GM18505 (cell line): ENCODE data around the gene EHBP1.

Experiments
- ATAC-seq: cut with Tn5 transposase; IDR thresholded peaks from one replicate; pipeline ENCODE4 v1.9.1; 2021; ENCODE audit not compliant: unreplicated experiment
- POLR2A ChIP-seq: IDR thresholded peaks from 4 replicates; pipeline ENCODE4 v1.6.1; 2011; ENCODE audit warnings: borderline replicate concordance; ENCODE audit not compliant: insufficient read depth, insufficient read length; ENCODE audit errors: extremely low read depth

The EHBP1 gene

DNA sequence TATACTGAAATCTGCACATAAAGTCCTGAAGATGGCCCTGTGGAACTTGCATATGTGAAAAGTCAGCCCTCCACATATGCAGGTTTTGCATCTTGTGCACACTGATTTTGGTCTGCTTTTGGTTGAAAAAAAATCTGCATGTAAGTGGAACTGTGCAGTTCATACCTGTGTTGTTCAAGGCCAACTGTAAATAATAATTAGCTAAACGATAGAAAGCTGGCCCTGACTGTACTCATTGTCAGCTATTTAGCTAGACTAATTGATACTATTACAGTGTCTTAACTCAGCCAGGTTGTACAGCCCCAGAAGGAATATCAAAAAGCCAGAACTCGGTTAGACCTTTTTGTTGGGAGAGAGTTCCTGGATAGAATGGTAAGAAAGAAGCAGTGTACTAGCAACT lies 54.5 kb downstream of the EHBP1 start:
- no peak for ATAC-seq

DNA sequence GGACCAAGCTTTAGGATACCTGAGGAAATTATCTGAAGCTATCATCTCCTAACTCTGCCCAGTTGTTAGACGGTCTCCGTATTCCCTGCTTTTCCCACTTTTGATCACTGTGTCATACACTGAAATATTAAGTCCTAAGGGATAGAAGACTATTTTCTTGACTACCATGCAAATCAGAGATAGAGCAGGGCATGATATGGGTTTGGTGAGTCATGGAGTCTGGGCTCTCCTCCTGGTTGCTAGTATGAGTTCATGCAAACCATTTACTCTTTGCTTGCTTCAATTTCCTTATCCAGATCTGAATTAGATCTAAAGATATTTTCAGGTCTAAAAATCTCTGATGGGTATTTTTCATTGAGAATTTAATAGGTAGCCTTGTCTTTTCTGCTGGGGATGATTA lies 55.0 kb downstream of the EHBP1 start:
- ATAC-seq = no peak
- no peak for TF ChIP-seq POLR2A

More for the DNA sequence above, 54.5 kb downstream of the EHBP1 start:
- no peak for TF ChIP-seq POLR2A

DNA sequence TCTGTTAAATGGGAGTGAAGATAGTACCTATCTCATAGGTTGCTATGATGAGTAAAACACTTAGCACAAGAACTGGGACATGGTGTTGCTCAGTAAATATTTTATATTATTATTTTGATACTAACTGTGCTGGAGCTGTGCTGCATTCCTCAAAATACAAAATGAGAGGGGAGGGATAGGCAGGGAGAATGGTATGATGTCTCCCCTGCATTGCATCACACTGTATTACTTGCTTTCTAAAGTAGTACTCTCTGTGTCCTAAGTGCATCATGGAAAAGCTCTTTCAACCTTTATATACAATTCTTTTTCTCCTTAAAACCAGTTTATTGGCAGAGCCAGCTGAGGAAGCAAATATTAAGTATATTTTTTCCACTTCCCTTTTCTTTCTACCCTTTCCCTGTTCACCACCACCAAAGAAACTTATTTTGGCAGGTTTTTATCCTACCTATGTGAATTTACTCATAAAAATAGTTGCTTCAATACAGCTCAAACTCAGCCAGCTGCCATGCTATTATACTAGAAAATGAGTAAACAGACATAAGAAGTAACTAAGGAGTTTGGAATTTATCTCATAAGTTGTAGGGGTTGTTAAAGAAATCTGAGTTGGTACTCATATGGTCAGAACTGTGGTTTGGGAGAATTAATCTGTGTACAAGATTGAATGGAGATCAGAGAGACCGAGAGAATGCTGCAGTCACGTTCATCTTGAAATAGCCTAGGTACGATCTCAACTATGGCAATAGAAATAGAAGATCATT lies 60.3 kb downstream of the EHBP1 start:
- no peak for TF ChIP-seq POLR2A

DNA sequence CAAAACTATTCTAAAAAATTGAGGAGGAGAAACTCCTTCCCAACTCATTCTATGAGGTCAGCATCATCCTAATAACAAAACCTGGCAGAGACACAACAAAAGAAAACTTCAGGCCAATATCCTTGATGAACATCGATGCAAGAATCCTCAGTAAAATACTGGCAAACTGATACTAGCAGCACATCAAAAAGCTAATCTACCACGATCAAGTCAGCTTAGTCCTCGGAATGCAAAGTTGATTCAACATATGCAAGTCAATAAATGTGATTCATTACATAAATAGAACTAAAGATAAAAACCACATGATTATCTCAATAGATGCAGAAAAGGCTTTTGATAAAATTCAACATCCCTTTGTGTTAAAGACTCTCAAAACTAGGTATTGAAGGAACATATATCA lies 63.1 kb downstream of the EHBP1 start:
- no peak for TF ChIP-seq POLR2A
- no peak for ATAC-seq

More for the DNA sequence above, 60.3 kb downstream of the EHBP1 start:
- no peak for ATAC-seq

DNA sequence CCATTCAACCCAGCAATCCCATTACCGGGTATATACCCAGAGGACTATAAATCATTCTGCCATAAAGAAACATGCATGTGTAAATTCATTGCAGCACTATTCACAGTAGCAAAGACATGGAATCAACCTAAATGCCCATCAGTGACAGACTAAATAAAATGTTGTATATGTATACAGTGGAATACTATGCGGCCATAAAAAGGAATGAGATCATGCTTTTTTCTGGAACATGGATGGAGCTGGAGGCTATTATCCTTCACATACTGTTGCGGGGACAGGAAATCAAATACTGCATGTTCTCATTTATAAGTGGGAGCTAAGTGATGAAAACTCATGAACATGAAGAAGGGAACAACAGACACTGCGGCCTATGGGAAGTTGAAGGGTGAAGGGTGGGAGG lies 65.1 kb downstream of the EHBP1 start:
- TF ChIP-seq POLR2A = no peak
- ATAC-seq = no peak

DNA sequence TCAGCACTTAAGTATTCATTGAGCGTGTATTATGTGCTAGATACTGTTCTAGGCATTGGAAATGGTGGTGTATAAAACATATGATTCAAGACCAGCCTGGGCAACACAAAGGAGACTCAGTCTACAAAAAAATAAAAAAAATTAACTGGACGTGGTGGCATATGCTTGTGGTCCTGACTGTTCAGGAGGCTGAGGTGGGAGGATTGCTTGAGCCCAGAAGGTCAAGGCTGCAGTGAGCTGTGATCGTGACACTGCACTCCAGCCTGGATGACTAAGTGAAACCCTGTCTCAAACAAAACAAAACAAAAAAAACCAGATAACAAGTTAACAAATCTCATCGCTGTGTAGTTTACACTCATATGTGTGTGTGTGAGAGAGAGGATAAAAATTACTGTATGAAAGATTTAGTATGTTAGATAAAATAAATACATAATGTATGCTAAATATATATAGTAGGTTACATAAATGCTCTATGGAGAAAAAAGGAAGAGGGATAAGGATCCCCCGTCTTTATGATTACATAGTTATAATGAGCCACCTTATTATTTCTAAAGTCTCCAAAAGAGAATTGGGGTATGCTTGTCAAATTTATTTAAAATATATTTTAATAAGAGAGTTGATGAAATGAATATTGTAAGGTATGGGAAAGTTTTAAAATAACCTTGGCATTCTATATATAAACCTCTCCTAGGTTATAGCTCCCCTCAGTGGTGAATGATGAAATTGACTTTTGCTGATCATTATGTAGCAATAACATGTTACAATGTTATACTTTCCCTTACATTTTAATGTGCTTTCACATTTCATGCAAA lies 69.2 kb downstream of the EHBP1 start:
- ATAC-seq = no peak

DNA sequence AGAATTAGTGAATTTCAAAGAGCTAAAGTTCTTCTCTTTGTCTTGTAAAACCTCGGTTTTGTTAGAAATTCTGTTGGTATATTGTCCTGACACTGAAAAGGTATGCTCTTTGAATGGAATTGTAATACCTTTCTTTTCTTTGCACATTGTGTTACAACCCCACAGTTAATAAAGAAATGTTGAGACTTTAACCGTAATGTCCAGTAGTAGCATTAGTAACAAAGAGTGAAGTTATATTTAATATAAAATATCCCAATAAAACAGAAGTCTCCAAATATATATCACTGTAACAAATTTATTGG lies 69.8 kb downstream of the EHBP1 start:
- TF ChIP-seq POLR2A = no peak
- no peak for ATAC-seq

More for the DNA sequence above, 69.2 kb downstream of the EHBP1 start:
- no peak for TF ChIP-seq POLR2A

DNA sequence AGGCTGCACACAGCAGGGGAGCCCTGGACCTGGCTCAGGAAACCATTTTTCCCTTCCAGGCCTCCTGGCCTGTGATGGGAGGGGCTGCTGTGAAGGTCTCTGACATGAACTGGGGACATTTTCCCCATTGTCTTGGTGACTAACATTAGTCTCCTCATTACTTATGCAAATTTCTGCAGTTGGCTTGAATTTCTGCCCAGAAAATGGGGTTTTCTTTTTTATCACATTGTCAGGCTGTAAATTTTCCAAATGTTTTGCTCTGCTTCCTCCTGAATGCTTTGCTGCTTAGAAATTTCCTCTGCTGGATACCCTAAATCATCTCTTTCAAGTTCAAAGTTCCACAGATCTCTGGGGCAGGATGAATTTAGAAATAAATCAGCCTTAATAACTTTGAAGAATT lies 78.2 kb downstream of the EHBP1 start:
- no peak for ATAC-seq
- TF ChIP-seq POLR2A = no peak

DNA sequence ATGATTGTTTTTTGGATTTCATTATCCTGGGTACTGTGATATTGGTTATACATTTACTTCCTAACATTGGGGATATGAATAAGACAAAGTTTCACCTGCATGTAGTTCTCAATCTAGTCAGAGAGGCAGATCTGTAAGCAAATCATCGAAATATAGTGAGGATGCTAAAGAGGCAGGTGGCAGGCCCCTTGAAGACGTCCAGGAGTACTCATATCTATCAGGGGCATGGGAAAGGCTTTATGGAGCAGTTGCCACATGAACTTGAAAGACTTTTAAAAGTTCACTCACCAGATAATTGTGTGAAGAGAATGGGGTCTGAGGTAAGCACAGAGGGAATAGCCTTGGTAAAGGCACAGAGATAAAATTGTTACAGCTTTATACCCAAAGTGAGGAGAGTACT lies 78.8 kb downstream of the EHBP1 start:
- no peak for TF ChIP-seq POLR2A
- no peak for ATAC-seq

DNA sequence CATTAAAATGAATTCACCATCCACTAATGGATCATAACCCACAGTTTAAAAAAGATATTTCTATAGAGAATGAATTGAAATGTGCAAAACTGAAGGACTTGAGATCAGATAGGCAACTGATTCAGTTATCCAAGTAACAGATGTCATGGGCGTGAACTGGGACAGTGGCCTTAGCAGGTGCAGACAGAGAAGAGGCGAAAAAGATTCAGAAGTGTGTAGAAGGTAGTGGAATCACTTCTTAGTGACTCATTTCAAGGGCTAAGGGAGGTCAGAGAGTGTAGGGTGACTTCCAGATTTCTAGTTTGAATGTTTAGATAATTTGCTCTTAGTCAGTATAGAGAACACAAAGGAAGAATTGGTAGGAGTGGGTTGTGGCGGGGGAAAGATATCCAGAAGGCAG lies 79.7 kb downstream of the EHBP1 start:
- TF ChIP-seq POLR2A = no peak
- peak; percentile 52 for ATAC-seq

DNA sequence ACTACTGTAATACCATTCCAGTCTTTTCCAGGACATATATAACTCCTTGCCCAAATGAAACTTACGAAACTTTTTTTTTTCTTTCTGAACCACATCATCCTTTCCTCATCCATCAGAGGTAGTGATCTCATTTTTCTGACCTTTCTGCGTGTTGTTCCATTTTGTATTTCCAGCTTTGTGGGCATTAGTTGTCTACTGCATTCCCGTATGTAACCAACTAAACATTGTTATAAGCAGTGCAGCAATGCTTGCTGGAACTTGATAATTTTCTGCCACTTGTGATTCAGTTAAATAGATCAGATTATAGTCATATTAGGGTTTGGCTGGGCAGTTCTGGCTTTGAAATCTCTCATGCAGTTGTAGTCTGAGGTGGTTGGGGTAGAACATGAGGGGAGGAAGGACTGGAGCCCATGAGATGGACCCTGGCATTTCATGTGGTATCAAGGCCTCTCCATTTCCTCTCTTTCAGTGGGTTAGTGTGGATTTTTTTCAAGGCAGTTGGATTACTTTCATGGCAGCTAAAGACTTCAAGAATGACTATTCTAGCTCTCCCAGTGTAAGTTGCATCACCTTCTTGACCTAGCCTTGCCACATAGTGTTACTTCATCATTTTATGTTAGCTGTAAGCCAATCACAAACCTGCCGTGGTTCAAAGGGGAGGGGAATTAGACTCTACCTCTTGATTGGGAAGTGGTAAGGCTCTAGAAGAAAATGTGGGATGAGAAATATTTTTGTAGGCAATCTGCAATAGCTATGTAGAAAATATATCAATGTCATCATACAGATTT lies 80.5 kb downstream of the EHBP1 start:
- no peak for TF ChIP-seq POLR2A
- ATAC-seq = no peak

DNA sequence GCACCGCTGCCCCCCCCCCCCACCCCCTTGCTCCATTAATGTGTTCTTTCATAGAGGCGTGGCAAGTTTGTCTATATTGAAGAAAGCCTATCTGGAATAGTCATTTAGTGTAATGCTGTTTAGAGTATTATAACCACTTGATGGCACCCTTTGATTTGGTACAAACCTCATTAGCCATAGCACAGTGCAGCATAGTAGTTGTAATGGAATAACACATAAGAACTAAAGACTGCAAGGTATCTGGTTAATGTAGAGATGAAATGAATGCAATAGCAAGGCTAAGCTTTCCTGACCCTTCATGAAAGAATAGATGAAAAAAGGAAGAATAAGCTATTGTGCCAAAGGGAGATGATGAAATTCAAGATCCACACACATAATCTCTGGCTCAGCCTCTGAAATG lies 81.9 kb downstream of the EHBP1 start:
- peak; percentile 67 for ATAC-seq
- TF ChIP-seq POLR2A = no peak

DNA sequence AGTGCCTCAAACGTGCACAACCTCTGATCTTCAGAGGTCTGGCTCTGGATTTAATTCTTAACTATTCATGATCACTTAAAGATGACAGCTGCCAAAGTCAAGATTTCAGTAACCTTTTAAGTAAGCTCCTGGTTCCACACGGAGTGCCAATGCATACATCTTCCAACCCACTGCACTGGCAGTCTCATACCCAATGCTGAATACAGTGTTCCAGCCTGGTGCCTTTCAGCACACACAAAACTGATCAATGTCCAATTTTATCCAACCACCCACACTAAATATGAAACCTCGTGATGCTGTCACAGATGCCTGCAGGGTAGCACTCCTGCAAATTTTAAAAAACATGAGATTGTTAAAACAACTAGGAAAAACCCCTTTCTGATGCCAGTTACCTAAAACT lies 84.0 kb downstream of the EHBP1 start:
- TF ChIP-seq POLR2A = no peak
- no peak for ATAC-seq

DNA sequence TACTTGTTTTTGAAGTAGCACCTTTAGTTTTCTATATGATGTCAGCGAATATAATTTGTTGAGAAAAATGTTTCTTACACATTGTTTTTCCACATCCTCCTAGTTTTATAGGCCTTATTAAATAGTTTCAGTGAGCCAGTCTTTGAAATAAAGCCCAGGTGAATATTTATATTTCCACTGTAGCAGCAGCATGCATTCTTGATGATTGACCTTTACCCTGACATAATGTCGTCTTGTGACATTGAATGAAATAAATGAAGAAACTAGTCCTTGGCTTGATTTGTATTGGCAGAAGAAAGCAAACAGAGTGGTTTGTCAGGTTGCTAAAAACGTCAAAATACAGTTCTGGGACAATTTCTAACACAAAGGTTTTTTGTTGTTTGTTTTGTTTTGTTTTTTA lies 84.4 kb downstream of the EHBP1 start:
- TF ChIP-seq POLR2A = no peak
- ATAC-seq = no peak

DNA sequence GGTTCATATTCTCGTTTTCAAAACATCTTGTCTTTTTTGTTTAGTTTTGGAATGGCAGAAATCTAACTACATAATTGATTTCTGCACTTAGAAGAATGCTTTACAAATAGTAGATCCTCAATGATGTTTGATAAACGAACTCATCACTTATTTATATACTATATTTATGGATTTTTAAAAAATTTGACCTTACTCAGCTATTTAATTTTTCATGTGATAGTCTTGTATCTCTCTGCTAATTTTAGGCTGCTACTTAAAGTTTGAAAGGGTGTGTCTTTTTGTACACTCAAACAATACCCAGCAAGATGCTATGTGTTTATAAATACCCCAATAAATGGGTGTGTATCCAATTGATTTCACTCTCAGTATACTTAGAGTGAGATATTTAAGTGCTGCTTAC lies 86.9 kb downstream of the EHBP1 start:
- ATAC-seq = no peak
- TF ChIP-seq POLR2A = no peak

DNA sequence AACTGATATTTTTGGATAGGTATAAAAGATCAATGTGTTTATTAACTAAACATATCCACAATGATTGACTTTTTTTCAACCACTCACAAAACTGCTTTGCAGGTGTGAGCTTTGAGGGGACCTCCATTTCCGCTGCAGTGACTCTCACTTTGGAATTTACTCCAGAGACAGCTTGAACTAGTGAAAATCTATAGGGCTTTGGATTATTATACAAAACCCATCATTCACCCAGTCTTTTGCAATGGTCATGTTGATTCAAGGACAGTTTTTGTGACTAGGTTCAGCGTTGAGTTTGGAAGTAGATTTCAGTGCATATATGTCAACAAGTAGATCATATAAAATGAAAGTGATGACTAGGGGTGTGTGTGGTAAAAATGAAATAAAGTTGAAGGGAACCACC lies 87.7 kb downstream of the EHBP1 start:
- no peak for ATAC-seq
- TF ChIP-seq POLR2A = no peak
